HEK293T (cell line): ENCODE measurements around the gene CDH18.

Experiments
- FOXA1 ChIP-seq: fragments of 450-650 bp; IDR thresholded peaks from 2 replicates; pipeline ENCODE4 v1.6.1; 2016; ENCODE audit warnings: mild to moderate bottlenecking
- FOXM1 ChIP-seq: fragments of 450-650 bp; IDR thresholded peaks from 2 replicates; pipeline ENCODE4 v1.6.1; 2017; ENCODE audit warnings: mild to moderate bottlenecking, borderline replicate concordance
- LEF1 ChIP-seq: fragments of 450-650 bp; IDR thresholded peaks from 2 replicates; pipeline ENCODE4 v1.6.1; 2017; ENCODE audit warnings: mild to moderate bottlenecking, borderline replicate concordance
- SUZ12 ChIP-seq: fragments of 450-650 bp; IDR thresholded peaks from 2 replicates; pipeline ENCODE4 v1.6.1; 2016; ENCODE audit warnings: mild to moderate bottlenecking
- ZNF384 ChIP-seq: fragments of 450-650 bp; IDR thresholded peaks from 2 replicates; pipeline ENCODE4 v1.6.1; 2016

DNA sequence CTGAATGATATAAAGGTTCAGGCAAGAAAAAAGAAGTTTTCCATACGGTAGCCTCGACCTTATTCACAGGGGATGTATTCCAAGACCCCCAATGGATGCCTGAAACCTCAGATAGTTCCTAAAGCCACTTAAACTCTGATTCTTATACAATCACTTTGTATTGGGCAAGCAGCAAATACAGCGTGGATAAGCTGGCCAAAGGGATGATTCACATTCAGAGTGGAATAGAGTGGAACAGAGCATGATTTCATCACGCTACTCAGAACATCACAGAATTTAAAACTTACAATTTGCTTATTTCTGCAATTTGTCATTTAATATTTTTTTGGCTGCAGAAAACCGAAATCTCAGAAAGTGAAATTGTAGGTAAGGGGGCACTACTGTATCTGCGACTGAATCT is 40.5 kb upstream of the CDH18 start:
- TF ChIP-seq ZNF384 = no peak
- TF ChIP-seq SUZ12 = no peak
- no peak for TF ChIP-seq LEF1
- no peak for TF ChIP-seq FOXA1
- TF ChIP-seq FOXM1 = no peak
